Smooth muscle cell (in vitro differentiated cells): ENCODE measurements around the gene CTSL. TPM values are rescaled to one million over a fixed set of nuclear protein-coding genes. Genes with fewer than 3 reads are reported as not detected.

ENCODE experiments used
- DNase-seq: peaks from one replicate; lab custom pipeline; 2025; ENCODE audit not compliant: unreplicated experiment; lab: John Stamatoyannopoulos, UW
- H2AFZ ChIP-seq: fragments of 200-600 bp; sonication (generic); 2 replicates; pipeline ENCODE4 v1.6.0; 2016; ENCODE audit warnings: antibody characterized with exemption, low read depth, mild to moderate bottlenecking
- H3F3A ChIP-seq: fragments of 200-600 bp; sonication (generic); 2 replicates; pipeline ENCODE4 v1.6.0; 2017; ENCODE audit warnings: antibody characterized with exemption, low read depth
- H3K27ac ChIP-seq: fragments of 200-600 bp; sonication (generic); 2 replicates; pipeline ENCODE4 v1.5.1; 2016; ENCODE audit warnings: low read depth, mild to moderate bottlenecking
- H3K27me3 ChIP-seq: fragments of 200-600 bp; sonication (generic); 2 replicates; pipeline ENCODE4 v1.6.1; 2016; ENCODE audit warnings: low read depth, mild to moderate bottlenecking
- H3K36me3 ChIP-seq: fragments of 200-600 bp; sonication (generic); 2 replicates; pipeline ENCODE4 v1.5.1; 2016; ENCODE audit warnings: low read depth
- H3K4me1 ChIP-seq: fragments of 200-600 bp; sonication (generic); 2 replicates; pipeline ENCODE4 v1.5.1; 2016; ENCODE audit warnings: low read depth
- H3K4me2 ChIP-seq: fragments of 200-600 bp; sonication (generic); 2 replicates; pipeline ENCODE4 v1.6.0; 2016; ENCODE audit warnings: mild to moderate bottlenecking
- H3K4me3 ChIP-seq: fragments of 200-600 bp; sonication (generic); 2 replicates; pipeline ENCODE4 v1.5.1; 2016; ENCODE audit warnings: mild to moderate bottlenecking
- H3K79me2 ChIP-seq: fragments of 200-600 bp; sonication (generic); 2 replicates; pipeline ENCODE4 v1.6.0; 2016; ENCODE audit warnings: low read depth, mild to moderate bottlenecking
- H3K9ac ChIP-seq: fragments of 200-600 bp; sonication (generic); 2 replicates; pipeline ENCODE4 v1.6.0; 2016; ENCODE audit warnings: low read depth
- H3K9me3 ChIP-seq: fragments of 200-600 bp; sonication (generic); replicated peaks from 2 replicates; pipeline ENCODE4 v1.5.1; 2016; ENCODE audit warnings: low read depth
- H4K20me1 ChIP-seq: fragments of 200-600 bp; sonication (generic); 2 replicates; pipeline ENCODE4 v1.6.0; 2016; ENCODE audit warnings: low read depth
- WGBS: methylation state at CpG from one replicate; pipeline ENCODE4 v1.1.7; 2016; ENCODE audit warnings: low lambda C conversion rate; 5-methylcytosine and 5-hydroxymethylcytosine counted together
- polyA plus RNA-seq: library from polyadenylated mRNA; unstranded; fragments of >200 nt; fragmentation: Nextera tagmentation; extraction: Ambion mirVana; gene quantifications from 2 replicates; pipeline ENCODE4 v1.2.1, GENCODE V29; 2016
- total RNA-seq: library from RNA; depleted of rRNA; stranded (reverse); fragments of >200 nt; gene quantifications from 2 replicates; pipeline ENCODE4 v1.2.3, GENCODE V29; 2014
- TF ChIP-seq, protein P1 (sequence below): fragments of 200-600 bp; sonication (generic); IDR thresholded peaks from 2 replicates; pipeline ENCODE4 v1.5.1; 2017; ENCODE audit warnings: borderline replicate concordance, mild to moderate bottlenecking, antibody characterized with exemption; ENCODE audit not compliant: insufficient read depth, poor library complexity, severe bottlenecking

Gene CTSL
- total and polyA plus RNA-seq, 2 experiments from 2014 or later: 144 to 174 TPM

DNA sequence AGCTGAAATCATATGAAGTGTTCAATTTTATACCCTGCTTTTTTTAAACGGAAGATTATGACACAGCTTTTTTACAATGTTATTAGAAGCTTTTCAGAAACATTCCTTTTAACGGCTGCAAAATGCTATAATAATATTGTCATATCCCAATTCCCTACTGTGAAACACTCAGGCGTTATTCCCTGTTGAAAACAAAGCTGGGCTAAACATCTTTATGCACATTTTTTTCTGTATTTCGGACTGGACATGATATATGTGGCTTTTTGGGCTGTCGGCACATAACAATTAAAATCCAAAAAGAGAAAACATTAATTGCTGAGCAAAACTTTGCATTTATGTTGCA lies 12.0 kb upstream of the CTSL start:
- TF ChIP-seq, protein P1, sequence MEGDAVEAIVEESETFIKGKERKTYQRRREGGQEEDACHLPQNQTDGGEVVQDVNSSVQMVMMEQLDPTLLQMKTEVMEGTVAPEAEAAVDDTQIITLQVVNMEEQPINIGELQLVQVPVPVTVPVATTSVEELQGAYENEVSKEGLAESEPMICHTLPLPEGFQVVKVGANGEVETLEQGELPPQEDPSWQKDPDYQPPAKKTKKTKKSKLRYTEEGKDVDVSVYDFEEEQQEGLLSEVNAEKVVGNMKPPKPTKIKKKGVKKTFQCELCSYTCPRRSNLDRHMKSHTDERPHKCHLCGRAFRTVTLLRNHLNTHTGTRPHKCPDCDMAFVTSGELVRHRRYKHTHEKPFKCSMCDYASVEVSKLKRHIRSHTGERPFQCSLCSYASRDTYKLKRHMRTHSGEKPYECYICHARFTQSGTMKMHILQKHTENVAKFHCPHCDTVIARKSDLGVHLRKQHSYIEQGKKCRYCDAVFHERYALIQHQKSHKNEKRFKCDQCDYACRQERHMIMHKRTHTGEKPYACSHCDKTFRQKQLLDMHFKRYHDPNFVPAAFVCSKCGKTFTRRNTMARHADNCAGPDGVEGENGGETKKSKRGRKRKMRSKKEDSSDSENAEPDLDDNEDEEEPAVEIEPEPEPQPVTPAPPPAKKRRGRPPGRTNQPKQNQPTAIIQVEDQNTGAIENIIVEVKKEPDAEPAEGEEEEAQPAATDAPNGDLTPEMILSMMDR: no peak
- Histone ChIP-seq H3K4me1 (peaks cover 17% of the 10 kb centered on the region), H2AFZ (no peak overlapping the region), H3K9ac (peak overlapping the region; percentile 76), H3K4me2 (peak overlapping the region; percentile 43), H3F3A (peaks cover 28% of the 10 kb centered on the region), H3K9me3 (no peaks in the 10 kb centered on the region), H3K4me3 (peak overlapping the region; percentile 2), H3K27ac (peak overlapping the region; percentile 95), H4K20me1 (no peaks in the 10 kb centered on the region), H3K79me2 (no peaks in the 10 kb centered on the region), H3K36me3 (no peaks in the 10 kb centered on the region), H3K27me3 (no peaks in the 10 kb centered on the region)
- DNase-seq: no peak
- 38% methylated on average over 5 of the region's 5 CpGs for WGBS

DNA sequence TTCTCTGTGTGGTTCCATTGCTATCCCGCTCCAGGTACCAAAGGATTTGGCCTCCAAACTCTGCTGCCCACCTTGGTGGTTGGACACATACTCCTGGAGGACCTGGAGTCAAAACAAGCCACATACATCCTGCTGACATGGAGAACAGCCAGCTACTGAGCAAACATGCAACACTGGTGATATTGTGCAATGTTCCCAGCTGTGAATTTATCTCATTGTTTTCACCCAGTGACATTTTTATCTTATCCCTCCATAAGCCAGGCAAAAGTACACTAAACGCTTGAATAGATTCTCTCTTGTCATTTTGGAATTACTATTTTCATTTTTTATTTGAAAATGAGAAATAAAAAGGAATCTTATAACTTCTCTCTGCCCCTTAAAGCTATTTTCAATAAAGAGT lies 11.1 kb upstream of the CTSL start:
- H3K79me2 ChIP-seq: no peaks in the 10 kb centered on the region
- WGBS: 61% methylated on average over 2 of the region's 2 CpGs
- no peak overlapping the region for H2AFZ ChIP-seq
- no peaks in the 10 kb centered on the region for H3K36me3 ChIP-seq
- H3F3A ChIP-seq: peaks cover 25% of the 10 kb centered on the region
- TF ChIP-seq, protein P1: no peak
- peak overlapping the region; percentile 95 for H3K27ac ChIP-seq
- DNase-seq: no peak
- H3K9me3 ChIP-seq: no peaks in the 10 kb centered on the region
- no peak overlapping the region for H3K9ac ChIP-seq
- H3K4me2 ChIP-seq: peak overlapping the region; percentile 43
- H3K27me3 ChIP-seq: no peaks in the 10 kb centered on the region
- H4K20me1 ChIP-seq: no peaks in the 10 kb centered on the region
- peaks cover 17% of the 10 kb centered on the region for H3K4me1 ChIP-seq
- H3K4me3 ChIP-seq: no peak overlapping the region

DNA sequence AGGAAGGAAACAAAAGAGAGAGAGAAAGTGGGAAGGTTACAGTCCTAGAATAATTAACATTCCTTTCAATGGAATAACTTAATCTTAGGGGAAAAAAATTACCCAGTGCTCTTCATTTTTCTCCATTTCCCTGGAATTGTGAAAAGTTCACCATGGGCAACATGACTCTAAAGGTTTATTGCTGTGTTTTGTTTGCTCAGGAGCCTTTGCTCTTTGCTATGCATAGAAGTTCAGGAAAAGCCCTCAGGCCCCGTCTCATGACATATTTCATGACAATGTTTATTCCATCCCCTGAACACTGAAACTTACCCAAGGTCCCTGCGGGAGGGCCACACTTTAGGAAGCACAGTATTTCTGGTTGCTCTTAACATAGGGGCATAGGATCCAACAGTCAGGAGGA lies 9.8 kb upstream of the CTSL start:
- WGBS: 83% methylated on average over 2 of the region's 2 CpGs
- Histone ChIP-seq H3F3A (peaks cover 25% of the 10 kb centered on the region), H3K36me3 (no peaks in the 10 kb centered on the region), H3K27ac (no peak overlapping the region), H3K4me1 (peaks cover 17% of the 10 kb centered on the region), H3K4me3 (no peak overlapping the region), H3K79me2 (no peaks in the 10 kb centered on the region), H3K9ac (no peak overlapping the region), H3K4me2 (no peak overlapping the region), H4K20me1 (no peaks in the 10 kb centered on the region), H3K9me3 (no peaks in the 10 kb centered on the region), H3K27me3 (no peaks in the 10 kb centered on the region), H2AFZ (no peak overlapping the region)
- TF ChIP-seq, protein P1: no peak
- no peak for DNase-seq

- 96% methylated on average over 1 of the region's 1 CpG for WGBS
- H3K4me1 ChIP-seq: peaks cover 11% of the 10 kb centered on the region
Measured at GRCh38 chr9:87717456-87717855, 8.5 kb upstream of the CTSL start.

More at GRCh38 chr9:87717456-87717855, 8.5 kb upstream of the CTSL start:
- Histone ChIP-seq H3K9ac (no peak overlapping the region), H3K36me3 (no peaks in the 10 kb centered on the region), H4K20me1 (no peaks in the 10 kb centered on the region), H3K4me3 (no peak overlapping the region), H3K4me2 (no peak overlapping the region), H3F3A (peaks cover 16% of the 10 kb centered on the region), H3K9me3 (no peaks in the 10 kb centered on the region), H2AFZ (no peak overlapping the region), H3K27ac (no peak overlapping the region), H3K27me3 (no peaks in the 10 kb centered on the region), H3K79me2 (no peaks in the 10 kb centered on the region)
- TF ChIP-seq, protein P1: no peak
- DNase-seq: no peak
